ENCODE results near the gene SPRYD3. TPM values are rescaled to one million over a fixed set of nuclear protein-coding genes. Genes with fewer than 3 reads are reported as not detected.

SPRYD3 gene
- total RNA-seq, 4 donors from 2014 or later = 27.8 to 38.7 (median 34.8) TPM

GRCh38 chr12:53061404-53062010 lies 17.7 kb downstream of the SPRYD3 start:
- Histone ChIP-seq H3K27ac (peak overlapping the region in 2 of 4 donors; percentile 6 to 46), H3K27me3 (no peaks in the 10 kb centered on the region), H3K4me3 (no peak overlapping the region), H3K4me1 (peaks cover 0 to 33% (median 2%) of the 10 kb centered on the region in 4 donors), H3K9me3 (no peaks in the 10 kb centered on the region), H3K36me3 (peaks cover 0 to 65% (median 0%) of the 10 kb centered on the region in 3 donors)
- TF ChIP-seq CTCF (IDR thresholded peaks at IDR 0.05) (peak in 3 of 6 experiments; percentile 37 to 47 (median 43)), POLR2A (IDR thresholded peaks at IDR 0.05) (no peak)
- peak in 2 of 3 donors; percentile 71 to 76 for DNase-seq

DNA sequence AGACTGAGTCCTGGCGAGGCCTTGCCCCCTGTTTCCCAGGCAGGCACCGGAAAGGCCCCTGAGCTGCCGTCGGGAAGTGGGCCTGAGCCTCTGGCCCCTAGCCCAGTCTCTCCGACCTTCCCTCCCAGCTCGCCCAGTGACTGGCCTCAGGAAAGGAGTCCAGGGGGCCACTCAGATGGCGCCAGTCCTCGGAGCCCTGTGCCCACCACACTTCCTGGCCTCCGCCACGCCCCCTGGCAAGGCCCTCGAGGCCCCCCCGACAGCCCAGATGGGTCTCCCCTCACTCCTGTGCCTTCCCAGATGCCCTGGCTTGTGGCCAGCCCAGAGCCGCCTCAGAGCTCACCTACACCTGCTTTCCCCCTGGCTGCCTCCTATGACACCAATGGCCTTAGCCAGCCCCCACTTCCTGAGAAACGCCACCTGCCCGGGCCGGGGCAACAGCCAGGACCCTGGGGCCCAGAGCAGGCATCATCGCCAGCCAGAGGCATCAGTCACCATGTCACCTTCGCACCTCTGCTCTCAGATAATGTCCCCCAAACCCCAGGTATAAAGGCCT lies 18.4 kb downstream of the SPRYD3 start:
- peak in 2 of 3 donors; percentile 46 to 49 for DNase-seq

GRCh38 chr12:53060064-53060720 lies 19.0 kb downstream of the SPRYD3 start:
- peaks cover 0 to 27% (median 2%) of the 10 kb centered on the region in 4 donors for H3K4me1 ChIP-seq
- H3K36me3 ChIP-seq = peaks cover 0 to 59% (median 0%) of the 10 kb centered on the region in 3 donors
- peak overlapping the region in 1 of 4 donors; percentile 46 for H3K27ac ChIP-seq

More for the DNA sequence above, 18.4 kb downstream of the SPRYD3 start:
- H3K27me3 ChIP-seq = no peaks in the 10 kb centered on the region
- peaks cover 0 to 27% (median 2%) of the 10 kb centered on the region in 4 donors for H3K4me1 ChIP-seq
- no peaks in the 10 kb centered on the region for H3K9me3 ChIP-seq
- H3K4me3 ChIP-seq = no peak overlapping the region
- H3K27ac ChIP-seq = peak overlapping the region in 3 of 4 donors; percentile 24 to 46 (median 38)
- TF ChIP-seq CTCF (IDR thresholded peaks at IDR 0.05) (no peak), POLR2A (IDR thresholded peaks at IDR 0.05) (no peak)
- peaks cover 0 to 65% (median 0%) of the 10 kb centered on the region in 3 donors for H3K36me3 ChIP-seq

DNA sequence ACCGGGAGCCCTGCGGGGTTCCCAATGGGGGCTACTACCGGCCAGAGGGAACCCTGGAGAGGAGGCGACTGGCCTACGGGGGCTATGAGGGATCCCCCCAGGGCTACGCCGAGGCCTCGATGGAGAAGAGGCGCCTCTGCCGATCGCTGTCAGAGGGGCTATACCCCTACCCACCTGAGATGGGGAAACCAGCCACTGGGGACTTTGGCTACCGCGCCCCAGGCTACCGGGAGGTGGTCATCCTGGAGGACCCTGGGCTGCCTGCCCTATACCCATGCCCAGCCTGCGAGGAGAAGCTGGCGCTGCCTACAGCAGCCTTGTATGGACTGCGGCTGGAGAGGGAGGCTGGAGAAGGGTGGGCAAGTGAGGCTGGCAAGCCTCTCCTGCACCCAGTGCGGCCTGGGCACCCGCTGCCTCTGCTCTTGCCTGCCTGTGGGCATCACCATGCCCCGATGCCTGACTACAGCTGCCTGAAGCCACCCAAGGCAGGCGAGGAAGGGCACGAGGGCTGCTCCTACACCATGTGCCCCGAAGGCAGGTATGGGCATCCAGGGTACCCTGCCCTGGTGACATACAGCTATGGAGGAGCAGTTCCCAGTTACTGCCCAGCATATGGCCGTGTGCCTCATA lies 19.6 kb downstream of the SPRYD3 start:
- no peak for TF ChIP-seq CTCF (IDR thresholded peaks at IDR 0.05)
- no peak for TF ChIP-seq POLR2A (IDR thresholded peaks at IDR 0.05)
- Histone ChIP-seq H3K9me3 (no peaks in the 10 kb centered on the region), H3K4me3 (no peak overlapping the region), H3K4me1 (peaks cover 0 to 27% (median 2%) of the 10 kb centered on the region in 4 donors), H3K27me3 (no peaks in the 10 kb centered on the region), H3K36me3 (peaks cover 0 to 52% (median 0%) of the 10 kb centered on the region in 3 donors), H3K27ac (peak overlapping the region in 1 of 4 donors; percentile 46)
- DNase-seq = peak in 2 of 3 donors; percentile 37 to 47

More at GRCh38 chr12:53060064-53060720, 19.0 kb downstream of the SPRYD3 start:
- Histone ChIP-seq H3K27me3 (no peaks in the 10 kb centered on the region), H3K4me3 (no peak overlapping the region), H3K9me3 (no peaks in the 10 kb centered on the region)
- DNase-seq = no peak
- no peak for TF ChIP-seq POLR2A (IDR thresholded peaks at IDR 0.05)
- TF ChIP-seq CTCF (IDR thresholded peaks at IDR 0.05) = no peak

GRCh38 chr12:53058674-53059433 lies 20.3 kb downstream of the SPRYD3 start:
- H3K36me3 ChIP-seq = peaks cover 0 to 46% (median 0%) of the 10 kb centered on the region in 3 donors
- H3K27ac ChIP-seq = no peak overlapping the region
- no peak for TF ChIP-seq POLR2A (IDR thresholded peaks at IDR 0.05)
- TF ChIP-seq CTCF (IDR thresholded peaks at IDR 0.05) = no peak
- no peaks in the 10 kb centered on the region for H3K9me3 ChIP-seq
- peaks cover 0 to 30% (median 3%) of the 10 kb centered on the region in 4 donors for H3K4me1 ChIP-seq
- DNase-seq = peak in 2 of 3 donors; percentile 44 to 45
- H3K27me3 ChIP-seq = no peaks in the 10 kb centered on the region
- no peak overlapping the region for H3K4me3 ChIP-seq

Measured in Peyer's patch (tissue), 4 donors.